HG03378 (cell line): Measurements from ENCODE around the gene PHKG2.
"Not testable (repeated sequence)": the region's sequence is repeated elsewhere in the genome, so short reads cannot be mapped to it uniquely, and the experiment has no call there.

ENCODE experiments used
- ATAC-seq: cut with Tn5 transposase; IDR thresholded peaks from one replicate; pipeline ENCODE4 v1.9.1; 2021; ENCODE audit warnings: mild to moderate bottlenecking, moderate library complexity; ENCODE audit not compliant: unreplicated experiment

PHKG2 gene, protein sequence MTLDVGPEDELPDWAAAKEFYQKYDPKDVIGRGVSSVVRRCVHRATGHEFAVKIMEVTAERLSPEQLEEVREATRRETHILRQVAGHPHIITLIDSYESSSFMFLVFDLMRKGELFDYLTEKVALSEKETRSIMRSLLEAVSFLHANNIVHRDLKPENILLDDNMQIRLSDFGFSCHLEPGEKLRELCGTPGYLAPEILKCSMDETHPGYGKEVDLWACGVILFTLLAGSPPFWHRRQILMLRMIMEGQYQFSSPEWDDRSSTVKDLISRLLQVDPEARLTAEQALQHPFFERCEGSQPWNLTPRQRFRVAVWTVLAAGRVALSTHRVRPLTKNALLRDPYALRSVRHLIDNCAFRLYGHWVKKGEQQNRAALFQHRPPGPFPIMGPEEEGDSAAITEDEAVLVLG

DNA sequence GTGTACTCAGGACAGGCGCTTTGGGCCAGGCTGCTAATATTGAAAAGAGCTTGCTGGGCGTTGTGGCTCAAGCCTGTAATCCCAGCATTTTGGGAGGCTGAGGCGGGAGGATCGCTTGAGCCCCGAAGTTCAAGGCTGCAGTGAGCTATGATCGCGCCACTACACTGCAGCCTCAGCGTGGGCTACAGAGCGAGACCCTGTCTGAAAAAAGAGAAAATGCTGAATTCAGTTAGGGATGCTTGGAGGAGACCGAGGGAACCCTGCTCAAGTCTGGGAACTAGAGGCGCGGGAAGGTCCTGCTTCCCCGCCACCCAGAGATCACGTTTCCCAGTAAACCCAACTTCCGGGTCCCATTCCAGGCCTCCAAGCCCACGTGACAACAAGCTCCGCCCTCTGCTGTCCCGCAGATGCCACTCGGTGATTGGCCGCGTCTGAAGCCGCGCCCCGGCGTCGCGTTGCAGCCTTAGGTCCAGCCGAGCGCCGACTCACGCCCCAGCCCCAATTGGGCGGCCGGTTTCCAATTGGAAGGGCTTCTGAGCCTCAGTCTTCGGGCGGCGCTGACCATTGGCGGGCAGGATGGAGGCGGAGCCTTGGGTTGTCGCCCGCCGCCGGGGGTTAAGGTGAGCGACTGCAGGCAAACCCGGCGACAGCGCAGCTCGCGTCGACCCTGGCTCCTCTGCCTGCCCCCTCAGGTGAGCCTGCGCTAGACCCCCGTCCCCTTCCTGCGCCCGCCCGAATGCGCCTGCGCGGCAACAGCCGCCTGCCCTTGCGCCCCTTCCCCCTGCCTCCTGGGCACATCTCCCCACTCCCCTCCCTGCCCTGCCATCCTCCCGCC is at the start of gene PHKG2:
Gene PHKG2, plus strand, starts transcription at position 627 of the 835 bp plus-strand sequence. CDS start 396 bp downstream, outside the sequence.
- peak; percentile 89 for ATAC-seq

DNA sequence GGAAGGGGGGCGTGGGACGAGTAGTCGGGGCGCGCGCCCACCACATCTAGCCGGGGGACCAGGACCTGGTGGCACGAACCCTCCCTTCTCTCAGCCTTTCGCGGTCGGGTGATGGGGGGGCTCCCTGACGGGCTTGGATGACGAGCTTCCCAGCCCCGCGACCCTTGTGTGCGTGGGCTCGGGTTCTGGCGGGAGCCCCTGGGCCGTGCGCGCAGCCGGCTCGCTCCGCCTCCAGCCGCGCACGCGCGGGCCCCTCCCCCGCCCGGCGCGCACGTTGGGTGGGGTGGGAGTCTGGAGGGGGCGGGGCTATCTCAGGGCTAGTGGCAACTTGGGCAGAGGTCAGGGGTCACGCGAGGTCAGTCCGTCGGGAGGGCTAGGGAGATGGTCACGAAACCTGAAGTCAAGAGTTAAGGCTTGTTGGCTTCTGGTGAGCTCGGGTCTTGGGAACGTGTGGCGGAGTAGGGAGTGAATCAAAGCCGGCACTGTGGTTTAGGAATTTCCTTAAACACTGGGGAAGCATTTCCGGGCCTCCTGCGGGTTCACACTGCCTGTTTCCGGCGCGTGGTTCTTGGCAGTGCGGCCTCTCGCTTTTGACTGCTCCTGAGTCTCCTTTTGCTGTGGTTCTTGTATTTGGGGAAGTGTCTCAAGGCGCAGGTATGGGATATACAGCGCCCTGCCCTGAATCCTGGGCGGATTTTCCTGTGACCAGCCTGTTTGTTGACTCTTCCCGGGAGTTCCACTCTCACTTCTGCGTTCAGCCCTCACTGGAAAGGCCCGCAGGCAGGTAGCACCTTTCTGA is 49.2 kb upstream of the PHKG2 start, which contains the start of gene SRCAP:
Gene SRCAP, plus strand, starts transcription at position 356 of the 799 bp plus-strand sequence. CDS start 1,654 bp downstream, outside the sequence.
- peak; percentile 26 for ATAC-seq

DNA sequence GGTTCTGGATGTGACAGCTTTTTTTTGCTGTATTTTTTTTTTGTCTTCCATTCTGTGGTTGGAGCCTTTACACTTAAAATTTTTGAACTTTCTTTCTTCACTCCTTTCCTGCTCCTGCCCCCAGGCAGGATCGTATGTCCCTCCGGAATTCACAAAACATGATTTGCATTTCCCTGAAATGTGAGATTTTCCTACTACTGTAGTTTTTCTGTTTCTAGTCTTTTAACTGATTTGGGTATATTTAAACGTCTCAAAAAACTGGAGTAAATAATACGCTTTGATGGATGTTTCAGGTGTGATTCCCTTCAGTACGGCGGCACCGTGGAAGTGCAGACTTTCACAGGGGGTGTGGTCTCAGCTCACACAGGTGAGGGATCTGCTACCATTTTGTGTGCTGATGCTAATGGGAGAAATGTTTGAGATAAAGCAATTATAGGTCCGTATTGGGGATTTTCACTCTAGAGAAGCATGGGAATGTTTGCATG is 48.6 kb upstream of the PHKG2 start:
- no peak for ATAC-seq

DNA sequence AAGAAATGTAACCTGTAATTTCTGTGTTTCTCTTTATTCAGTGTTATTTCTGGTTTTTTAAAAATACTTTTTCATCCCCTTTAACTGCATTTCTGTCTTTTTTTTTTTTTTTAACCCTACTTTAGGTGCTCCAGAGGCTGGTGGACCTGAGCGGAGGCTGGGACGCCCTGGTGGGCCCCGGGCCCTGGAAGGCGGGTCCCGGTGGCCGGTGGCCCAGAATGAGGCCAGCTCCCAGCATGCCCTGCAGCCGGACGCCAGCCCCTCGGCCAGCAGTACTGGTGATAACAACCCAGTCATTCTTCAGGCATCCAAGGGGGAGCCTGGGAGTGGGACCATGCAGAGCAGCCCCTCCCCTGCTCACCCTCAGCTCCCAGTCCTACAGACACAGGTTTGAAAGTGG is 47.7 kb upstream of the PHKG2 start:
- no peak for ATAC-seq

DNA sequence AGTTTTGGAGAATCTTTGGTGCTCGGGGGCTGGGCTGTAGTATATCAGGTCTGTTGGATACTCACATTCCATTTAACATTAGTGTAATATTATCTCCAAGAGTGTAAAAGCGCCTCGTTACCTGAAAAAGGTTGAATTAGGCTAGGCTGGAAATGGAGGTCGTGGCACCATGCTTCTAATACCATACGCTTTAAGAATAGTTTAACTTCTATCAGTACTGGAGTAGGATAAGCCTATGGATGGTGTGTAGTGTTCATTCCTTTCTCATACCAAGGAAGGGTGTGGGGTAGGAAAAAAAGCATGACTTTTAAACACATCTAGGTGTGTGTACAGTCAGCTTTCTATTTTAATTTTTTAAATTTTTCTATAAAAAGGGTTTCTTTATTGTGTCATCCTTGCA is 47.3 kb upstream of the PHKG2 start:
- no peak for ATAC-seq

DNA sequence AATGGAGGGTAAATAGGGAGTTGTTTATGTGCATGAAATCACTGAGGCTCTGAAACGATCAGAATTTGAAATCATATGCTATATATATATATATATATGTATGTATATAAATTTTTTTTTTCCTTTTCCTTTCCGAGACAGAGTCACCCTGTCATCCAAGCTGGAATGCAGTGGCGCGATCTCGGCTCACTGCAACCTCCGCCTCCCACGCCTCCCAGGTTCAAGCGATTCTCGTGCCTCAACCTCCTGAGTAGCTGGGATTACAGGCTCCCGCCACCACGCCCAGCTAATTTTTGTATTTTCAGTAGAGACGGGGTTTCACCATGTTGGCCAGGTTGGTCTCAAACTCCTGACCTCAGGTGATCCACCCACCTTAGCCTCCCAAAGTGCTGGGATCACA is 45.2 kb upstream of the PHKG2 start:
- ATAC-seq, result not testable (repeated sequence)

DNA sequence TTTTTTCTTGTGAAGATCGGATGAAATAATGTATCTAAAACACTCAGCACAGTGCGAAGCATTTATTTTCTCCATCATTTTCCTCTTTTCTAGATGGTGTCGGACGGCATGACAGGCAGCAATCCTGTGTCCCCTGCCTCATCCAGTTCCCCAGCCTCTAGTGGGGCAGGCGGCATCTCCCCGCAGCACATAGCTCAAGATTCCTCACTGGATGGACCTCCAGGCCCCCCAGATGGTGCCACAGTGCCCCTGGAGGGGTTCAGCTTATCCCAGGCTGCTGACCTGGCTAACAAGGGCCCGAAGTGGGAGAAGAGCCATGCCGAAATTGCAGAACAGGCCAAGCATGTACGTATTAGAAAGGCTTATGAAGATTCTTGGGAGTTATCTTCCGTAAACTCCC is 44.3 kb upstream of the PHKG2 start:
- no peak for ATAC-seq

DNA sequence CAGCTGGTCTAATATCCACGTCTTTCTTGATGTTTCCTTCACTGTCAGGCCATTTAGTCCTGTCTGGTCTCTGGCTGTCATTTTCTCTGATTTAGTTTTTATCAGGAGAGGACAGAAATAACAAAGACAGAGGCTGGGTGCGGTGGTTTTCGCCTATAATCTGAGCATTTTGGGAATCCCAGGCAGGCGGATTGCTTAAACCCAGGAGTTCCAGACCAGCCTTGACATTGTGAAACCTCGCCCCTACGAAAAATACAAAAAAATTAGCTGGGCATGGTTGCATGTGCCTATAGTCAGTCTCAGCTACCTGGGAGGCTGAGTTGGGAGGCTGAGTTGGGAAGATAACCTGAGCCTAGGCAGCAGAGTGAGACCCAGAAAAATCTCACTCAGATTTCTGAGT is 42.2 kb upstream of the PHKG2 start:
- ATAC-seq, result no peak

DNA sequence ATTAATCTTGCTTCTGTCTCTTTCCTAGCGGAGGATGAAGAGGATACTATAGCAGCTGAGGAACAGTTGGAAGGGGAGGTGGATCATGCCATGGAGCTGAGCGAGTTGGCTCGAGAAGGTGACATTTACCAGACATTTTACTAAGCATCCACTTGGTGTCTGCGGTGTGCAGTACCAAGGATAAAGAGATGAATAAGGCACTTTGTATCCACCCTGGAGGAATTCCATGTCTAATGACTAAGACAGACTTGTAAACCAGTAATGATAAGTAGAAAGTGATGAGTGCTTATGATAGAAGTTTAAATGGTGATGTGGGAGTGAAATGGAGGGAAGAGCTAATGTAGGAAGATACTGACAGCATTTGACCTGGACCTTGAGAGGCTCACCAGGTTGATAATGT is 37.3 kb upstream of the PHKG2 start:
- ATAC-seq, result no peak

DNA sequence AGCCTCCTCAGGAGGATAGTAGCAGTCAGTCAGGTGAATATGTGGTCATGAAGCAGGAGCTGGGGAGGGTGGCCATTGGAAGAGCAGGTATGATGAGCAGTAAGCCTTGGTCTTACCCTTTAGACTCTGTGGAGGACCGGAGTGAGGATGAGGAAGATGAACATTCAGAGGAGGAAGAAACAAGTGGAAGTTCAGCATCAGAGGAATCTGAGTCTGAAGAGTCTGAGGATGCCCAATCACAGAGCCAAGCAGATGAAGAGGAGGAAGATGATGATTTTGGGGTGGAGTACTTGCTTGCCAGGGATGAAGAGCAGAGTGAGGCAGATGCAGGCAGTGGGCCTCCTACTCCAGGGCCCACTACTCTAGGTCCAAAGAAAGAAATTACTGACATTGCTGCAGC is 36.5 kb upstream of the PHKG2 start:
- ATAC-seq, result no peak

DNA sequence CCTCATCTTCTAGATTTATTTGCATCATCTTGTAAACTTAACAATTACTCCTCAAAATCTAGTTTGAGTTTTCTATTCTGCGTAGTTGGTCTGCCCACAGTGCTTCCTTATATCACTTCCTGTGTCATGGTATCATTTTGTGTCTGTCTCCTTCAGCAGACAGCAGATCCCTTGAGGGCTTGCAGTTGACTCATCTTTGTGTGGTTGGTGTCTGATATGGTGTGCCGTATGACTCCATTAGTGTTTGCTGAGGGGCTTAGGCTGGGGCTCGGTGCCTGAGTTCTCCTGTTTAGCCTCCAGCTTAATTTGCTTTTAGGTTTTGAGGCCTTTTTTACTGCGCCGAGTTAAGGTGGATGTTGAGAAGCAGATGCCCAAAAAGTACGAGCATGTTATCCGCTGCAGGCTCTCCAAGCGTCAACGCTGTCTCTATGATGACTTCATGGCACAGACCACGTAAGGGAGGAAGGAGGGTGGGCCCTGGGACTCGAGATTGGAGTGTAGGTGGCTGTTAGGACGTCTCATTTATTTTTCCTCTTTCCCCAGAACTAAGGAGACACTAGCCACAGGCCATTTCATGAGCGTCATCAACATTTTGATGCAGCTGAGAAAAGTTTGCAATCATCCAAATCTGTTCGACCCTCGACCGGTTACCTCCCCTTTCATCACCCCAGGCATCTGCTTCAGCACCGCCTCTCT is 32.3 kb upstream of the PHKG2 start:
- no peak for ATAC-seq

DNA sequence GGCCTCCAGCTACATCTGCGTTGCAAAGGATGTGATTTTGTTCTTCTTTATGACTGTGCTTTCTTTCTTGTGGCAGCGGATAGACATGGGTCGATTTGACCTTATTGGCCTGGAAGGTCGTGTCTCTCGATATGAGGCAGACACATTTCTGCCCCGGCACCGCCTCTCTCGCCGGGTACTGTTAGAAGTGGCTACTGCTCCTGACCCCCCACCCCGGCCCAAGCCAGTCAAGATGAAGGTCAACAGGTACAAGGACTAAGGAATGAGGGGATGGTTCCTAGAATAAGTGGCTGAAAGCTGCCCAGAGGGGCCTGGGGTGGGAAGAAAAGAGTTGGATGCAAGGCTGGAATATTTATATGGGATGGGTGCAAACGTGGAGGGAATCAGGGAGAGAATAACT is 28.1 kb upstream of the PHKG2 start:
- ATAC-seq, result no peak

DNA sequence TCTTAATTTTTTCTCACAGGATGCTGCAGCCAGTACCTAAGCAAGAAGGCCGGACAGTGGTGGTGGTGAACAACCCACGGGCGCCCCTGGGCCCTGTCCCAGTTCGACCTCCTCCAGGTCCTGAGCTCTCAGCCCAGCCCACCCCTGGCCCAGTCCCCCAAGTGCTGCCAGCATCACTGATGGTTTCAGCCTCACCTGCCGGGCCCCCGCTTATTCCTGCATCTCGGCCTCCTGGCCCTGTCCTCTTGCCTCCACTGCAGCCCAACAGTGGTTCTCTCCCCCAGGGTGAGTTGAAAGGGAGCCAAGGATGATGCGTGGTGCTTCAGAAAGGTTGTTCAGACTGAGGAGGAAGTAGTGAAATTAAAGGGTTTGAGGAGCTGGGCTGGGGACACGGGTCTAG is 27.5 kb upstream of the PHKG2 start:
- no peak for ATAC-seq

DNA sequence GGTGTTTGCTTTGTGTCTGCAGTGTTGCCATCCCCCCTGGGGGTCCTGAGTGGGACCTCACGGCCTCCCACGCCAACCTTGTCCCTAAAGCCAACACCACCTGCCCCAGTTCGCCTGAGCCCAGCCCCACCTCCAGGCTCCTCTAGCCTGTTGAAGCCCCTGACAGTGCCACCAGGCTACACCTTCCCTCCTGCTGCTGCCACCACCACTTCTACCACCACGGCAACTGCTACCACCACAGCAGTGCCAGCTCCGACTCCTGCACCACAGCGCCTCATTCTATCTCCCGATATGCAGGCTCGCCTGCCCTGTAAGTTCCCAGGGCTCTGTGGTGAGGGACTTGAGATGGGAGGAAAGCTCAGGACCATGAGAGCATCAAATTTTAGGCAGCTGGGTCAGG is 27.1 kb upstream of the PHKG2 start:
- ATAC-seq, result no peak

DNA sequence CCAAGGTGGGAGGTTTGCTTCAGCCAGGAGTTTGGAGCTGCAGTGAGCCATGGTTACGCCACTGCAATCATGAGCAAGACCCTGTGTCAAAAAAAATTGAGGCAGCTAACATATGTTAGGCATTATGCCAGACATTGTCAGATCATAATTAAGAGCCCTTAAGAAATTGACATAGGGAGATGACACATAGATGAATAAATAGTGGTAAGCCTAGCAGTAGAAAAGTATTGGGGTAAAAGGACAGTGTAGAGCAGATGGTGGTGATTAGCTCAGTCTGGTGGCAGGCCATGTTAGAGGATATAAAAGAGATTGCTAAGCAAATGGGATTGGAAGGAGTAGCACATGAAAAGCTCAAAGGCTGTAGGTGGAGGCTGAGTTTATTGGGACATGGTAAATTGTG is 26.6 kb upstream of the PHKG2 start:
- no peak for ATAC-seq

DNA sequence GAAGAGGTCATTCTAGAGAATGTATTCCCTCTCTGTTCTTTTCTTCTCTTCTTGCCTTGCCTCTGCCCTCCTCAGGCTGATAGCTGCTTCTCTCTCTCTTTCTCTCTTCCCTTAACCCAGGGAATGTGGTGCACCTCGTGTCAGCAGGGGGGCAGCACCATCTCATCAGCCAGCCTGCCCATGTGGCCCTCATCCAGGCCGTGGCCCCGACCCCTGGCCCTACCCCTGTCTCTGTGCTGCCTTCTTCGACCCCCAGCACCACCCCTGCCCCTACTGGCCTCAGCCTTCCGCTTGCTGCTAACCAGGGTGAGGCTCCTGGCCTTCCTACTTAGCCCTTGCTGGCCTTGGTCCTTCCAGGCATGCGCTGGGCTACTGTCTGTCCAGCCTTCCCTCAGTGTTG is 25.8 kb upstream of the PHKG2 start:
- no peak for ATAC-seq

DNA sequence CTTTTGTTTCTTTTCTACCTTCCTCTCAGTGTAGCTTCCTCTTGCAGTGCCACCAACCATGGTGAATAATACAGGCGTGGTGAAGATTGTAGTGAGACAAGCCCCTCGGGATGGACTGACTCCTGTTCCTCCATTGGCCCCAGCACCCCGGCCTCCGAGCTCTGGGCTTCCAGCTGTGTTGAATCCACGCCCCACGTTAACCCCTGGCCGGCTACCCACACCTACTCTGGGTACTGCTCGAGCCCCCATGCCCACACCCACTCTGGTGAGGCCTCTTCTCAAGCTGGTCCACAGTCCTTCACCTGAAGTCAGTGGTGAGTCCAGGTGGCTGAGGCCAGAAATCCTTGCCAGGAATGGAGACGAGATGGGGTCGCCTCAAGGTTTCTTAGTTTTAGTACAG is 25.3 kb upstream of the PHKG2 start:
- ATAC-seq, result no peak

DNA sequence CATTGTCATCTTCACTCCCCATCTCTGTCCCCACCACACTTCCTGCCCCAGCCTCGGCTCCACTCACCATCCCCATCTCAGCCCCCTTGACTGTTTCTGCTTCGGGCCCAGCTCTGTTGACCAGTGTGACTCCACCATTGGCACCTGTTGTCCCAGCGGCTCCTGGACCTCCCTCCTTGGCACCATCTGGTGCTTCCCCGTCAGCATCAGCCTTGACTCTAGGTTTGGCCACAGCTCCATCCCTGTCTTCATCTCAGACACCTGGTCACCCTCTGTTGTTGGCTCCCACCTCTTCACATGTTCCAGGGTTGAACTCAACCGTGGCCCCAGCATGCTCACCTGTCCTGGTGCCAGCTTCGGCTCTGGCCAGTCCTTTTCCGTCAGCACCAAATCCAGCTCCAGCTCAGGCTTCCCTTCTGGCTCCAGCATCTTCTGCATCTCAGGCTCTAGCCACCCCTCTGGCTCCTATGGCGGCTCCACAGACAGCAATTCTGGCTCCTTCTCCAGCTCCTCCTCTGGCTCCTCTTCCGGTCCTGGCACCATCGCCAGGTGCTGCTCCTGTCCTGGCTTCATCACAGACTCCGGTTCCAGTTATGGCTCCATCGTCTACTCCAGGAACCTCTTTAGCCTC is 24.4 kb upstream of the PHKG2 start:
- no peak for ATAC-seq

DNA sequence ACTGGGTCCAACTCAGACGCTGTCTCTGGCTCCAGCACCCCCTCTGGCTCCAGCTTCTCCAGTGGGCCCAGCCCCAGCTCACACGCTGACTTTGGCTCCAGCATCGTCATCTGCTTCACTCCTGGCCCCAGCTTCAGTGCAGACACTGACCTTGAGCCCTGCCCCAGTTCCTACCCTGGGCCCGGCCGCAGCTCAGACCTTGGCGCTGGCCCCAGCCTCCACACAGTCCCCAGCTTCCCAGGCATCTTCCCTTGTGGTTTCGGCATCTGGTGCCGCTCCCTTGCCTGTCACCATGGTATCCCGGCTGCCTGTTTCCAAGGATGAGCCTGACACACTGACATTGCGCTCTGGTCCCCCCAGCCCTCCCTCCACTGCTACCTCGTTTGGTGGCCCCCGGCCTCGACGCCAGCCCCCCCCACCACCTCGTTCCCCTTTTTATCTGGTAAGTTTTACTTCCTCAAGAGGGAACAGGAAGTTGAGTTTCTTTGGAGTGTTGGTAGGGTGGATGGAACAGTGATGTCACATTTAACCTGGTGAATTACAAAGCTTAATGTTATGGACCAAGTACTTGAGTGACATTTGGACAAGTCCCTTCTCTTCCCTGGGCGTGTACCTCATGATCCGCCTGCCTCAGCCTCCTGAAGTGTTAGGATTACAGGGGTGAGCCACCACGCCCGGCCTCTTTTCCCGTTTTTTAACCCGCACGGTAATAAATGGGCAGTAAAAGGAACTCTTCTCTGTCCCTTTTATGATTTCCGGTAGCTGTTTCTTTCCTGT is 23.4 kb upstream of the PHKG2 start:
- ATAC-seq, result no peak
